Trophoblast cell (in vitro differentiated cells and primary cell): Measurements from ENCODE around the gene PDGFD.

Experiments
- DNase-seq, 2 donors: peaks; one replicate each; pipeline ENCODE4 v3.0.0-alpha.2; 2016
- H2AFZ ChIP-seq: 2 replicates; pipeline ENCODE4 v1.6.1; 2013; ENCODE audit warnings: low read length, moderate library complexity, mild to moderate bottlenecking; ENCODE audit not compliant: insufficient read depth, poor library complexity
- H2AK5ac ChIP-seq: 2 replicates; pipeline ENCODE4 v1.6.1; 2013; ENCODE audit warnings: mild to moderate bottlenecking, low read length
- H2BK120ac ChIP-seq: 2 replicates; pipeline ENCODE4 v1.6.1; 2013; ENCODE audit warnings: low read length, mild to moderate bottlenecking, moderate library complexity; ENCODE audit not compliant: insufficient read depth, poor library complexity
- H2BK12ac ChIP-seq: 2 replicates; pipeline ENCODE4 v1.6.1; 2013; ENCODE audit warnings: mild to moderate bottlenecking, low read length, moderate library complexity
- H2BK5ac ChIP-seq: 2 replicates; pipeline ENCODE4 v1.6.1; 2013; ENCODE audit warnings: low read length, low read depth, moderate library complexity, mild to moderate bottlenecking; ENCODE audit not compliant: poor library complexity
- H3K14ac ChIP-seq: 2 replicates; pipeline ENCODE4 v1.6.1; 2013; ENCODE audit warnings: mild to moderate bottlenecking, low read length
- H3K18ac ChIP-seq: 2 replicates; pipeline ENCODE4 v1.6.1; 2013; ENCODE audit warnings: mild to moderate bottlenecking, low read length
- H3K23ac ChIP-seq: 2 replicates; pipeline ENCODE4 v1.6.1; 2013; ENCODE audit warnings: low read length
- H3K27ac ChIP-seq: 2 replicates; pipeline ENCODE4 v1.5.1; 2013; ENCODE audit warnings: low read depth, mild to moderate bottlenecking, inconsistent platforms, low read length, moderate library complexity
- H3K27me3 ChIP-seq: 2 replicates; pipeline ENCODE4 v1.6.1; 2013; ENCODE audit warnings: inconsistent platforms, mild to moderate bottlenecking, low read length, moderate library complexity; ENCODE audit not compliant: insufficient read depth
- H3K36me3 ChIP-seq, 2 experiments: 1 replicate in 1 of 2; 2 replicates in 1 of 2; pipeline ENCODE4 v1.6.1; 2013; ENCODE audit warnings: low read length in 2 of 2, mild to moderate bottlenecking in 2 of 2, moderate library complexity in 1 of 2; ENCODE audit not compliant: insufficient read depth in 2 of 2, control insufficient read depth in 1 of 2
- H3K4ac ChIP-seq: 2 replicates; pipeline ENCODE4 v1.6.1; 2013; ENCODE audit warnings: low read depth, mild to moderate bottlenecking, low read length, moderate library complexity
- H3K4me1 ChIP-seq, 2 experiments: 1 replicate in 1 of 2; 2 replicates in 1 of 2; pipeline ENCODE4 v1.6.1; 2013; ENCODE audit warnings: low read length in 2 of 2, mild to moderate bottlenecking in 2 of 2, moderate library complexity in 1 of 2; ENCODE audit not compliant: insufficient read depth in 2 of 2, control insufficient read depth in 1 of 2
- H3K4me2 ChIP-seq: 2 replicates; pipeline ENCODE4 v1.6.1; 2013; ENCODE audit warnings: inconsistent platforms, mild to moderate bottlenecking, low read length, moderate library complexity
- H3K4me3 ChIP-seq: 2 replicates; pipeline ENCODE4 v1.5.1; 2013; ENCODE audit warnings: mild to moderate bottlenecking, low read depth, low read length, inconsistent platforms
- H3K79me1 ChIP-seq: one replicate; pipeline ENCODE4 v1.6.1; 2013; ENCODE audit warnings: low read length
- H3K79me2 ChIP-seq: 2 replicates; pipeline ENCODE4 v1.6.1; 2013; ENCODE audit warnings: low read length, mild to moderate bottlenecking; ENCODE audit not compliant: control insufficient read depth, insufficient read depth, poor library complexity
- H3K9ac ChIP-seq: 2 replicates; pipeline ENCODE4 v1.6.1; 2013; ENCODE audit warnings: mild to moderate bottlenecking, low read length
- H3K9me3 ChIP-seq: 2 replicates; pipeline ENCODE4 v1.6.1; 2013; ENCODE audit warnings: low read depth, mild to moderate bottlenecking, control low read depth, inconsistent platforms, low read length; ENCODE audit not compliant: insufficient read depth
- H4K12ac ChIP-seq: 2 replicates; pipeline ENCODE4 v1.6.1; 2013; ENCODE audit warnings: low read depth, mild to moderate bottlenecking, low read length, moderate library complexity
- H4K8ac ChIP-seq: 2 replicates; pipeline ENCODE4 v1.6.1; 2013; ENCODE audit warnings: low read depth, mild to moderate bottlenecking, low read length, moderate library complexity
- H4K91ac ChIP-seq: one replicate; pipeline ENCODE4 v1.6.1; 2013; ENCODE audit warnings: low read depth, mild to moderate bottlenecking, low read length, moderate library complexity
- WGBS: extraction: QIAGEN DNeasy Blood & Tissue Kit; methylation state at CpG from one replicate; pipeline ENCODE4 v1.1.7; 2013; ENCODE audit warnings: missing lambda C conversion rate; ENCODE audit not compliant: insufficient read length, insufficient coverage; ENCODE audit errors: extremely low coverage; 5-methylcytosine and 5-hydroxymethylcytosine counted together

The PDGFD gene

DNA sequence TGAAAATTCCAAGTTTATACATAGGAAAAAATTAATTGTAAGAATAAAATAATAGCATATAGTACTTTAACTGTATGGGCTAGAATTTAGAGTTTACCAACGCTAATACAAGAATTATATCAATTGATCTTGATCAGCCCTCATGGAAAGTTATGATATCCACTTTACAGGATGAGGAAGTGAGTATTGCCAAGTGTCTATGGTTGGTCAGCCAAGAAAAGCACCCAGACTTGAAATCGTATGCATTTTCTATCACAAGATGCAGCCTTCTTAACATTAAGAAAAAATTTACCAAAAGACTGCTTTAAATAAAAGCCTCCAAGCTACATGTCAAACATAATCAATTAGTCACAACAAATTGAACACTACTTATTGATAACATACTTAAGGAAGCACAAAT lies 74.5 kb downstream of the PDGFD start:
- Histone ChIP-seq H3K4me3 (no peak overlapping the region), H3K27me3 (no peaks in the 10 kb centered on the region), H4K8ac (no peak overlapping the region), H2BK120ac (no peak overlapping the region), H2AFZ (no peak overlapping the region), H4K91ac (no peak overlapping the region), H4K12ac (no peak overlapping the region), H3K23ac (no peak overlapping the region), H3K18ac (no peak overlapping the region), H3K4me1 (no peaks in the 10 kb centered on the region), H3K27ac (no peak overlapping the region), H2BK12ac (no peak overlapping the region), H3K4ac (no peak overlapping the region), H3K4me2 (no peak overlapping the region), H2AK5ac (no peak overlapping the region), H3K9ac (no peak overlapping the region), H3K79me2 (no peaks in the 10 kb centered on the region), H3K14ac (no peak overlapping the region), H3K9me3 (no peaks in the 10 kb centered on the region), H3K36me3 (no peaks in the 10 kb centered on the region), H2BK5ac (no peak overlapping the region), H3K79me1 (no peaks in the 10 kb centered on the region)
- WGBS, result no CpG with 5 or more reads among the region's 2 CpGs
- DNase-seq, result no peak

DNA sequence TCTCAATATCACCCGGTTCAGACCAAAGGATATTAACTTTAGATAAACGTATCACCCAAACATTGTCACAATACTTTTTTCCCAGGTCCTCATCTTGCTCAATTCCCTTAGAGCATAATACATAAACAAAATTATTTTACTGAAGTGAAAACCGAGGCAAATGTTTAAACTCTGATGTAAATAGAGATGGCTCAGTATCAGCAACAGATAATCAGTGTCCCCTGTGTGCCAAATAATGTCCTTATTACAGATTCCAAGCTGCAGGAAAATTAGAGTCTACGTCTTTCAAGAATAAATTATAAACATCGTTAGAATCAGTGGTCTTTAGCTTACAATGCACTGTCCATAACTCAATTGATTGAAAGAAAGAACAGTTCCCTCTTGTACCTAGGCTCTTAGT lies 77.3 kb downstream of the PDGFD start:
- no peak overlapping the region for H2AK5ac ChIP-seq
- no peak overlapping the region for H4K91ac ChIP-seq
- H3K14ac ChIP-seq, result no peak overlapping the region
- H3K27me3 ChIP-seq, result no peaks in the 10 kb centered on the region
- H3K36me3 ChIP-seq, result no peaks in the 10 kb centered on the region
- H3K4me2 ChIP-seq, result no peak overlapping the region
- no peak overlapping the region for H2BK5ac ChIP-seq
- H3K18ac ChIP-seq, result no peak overlapping the region
- no peaks in the 10 kb centered on the region for H3K79me2 ChIP-seq
- H2BK120ac ChIP-seq, result no peak overlapping the region
- H3K27ac ChIP-seq, result no peak overlapping the region
- no peak overlapping the region for H3K9ac ChIP-seq
- H3K4me3 ChIP-seq, result no peak overlapping the region
- H3K23ac ChIP-seq, result no peak overlapping the region
- H2BK12ac ChIP-seq, result no peak overlapping the region
- no peaks in the 10 kb centered on the region for H3K9me3 ChIP-seq
- H3K4me1 ChIP-seq, result no peaks in the 10 kb centered on the region
- H3K79me1 ChIP-seq, result no peaks in the 10 kb centered on the region
- no peak overlapping the region for H2AFZ ChIP-seq
- WGBS, result no CpG with 5 or more reads among the region's 5 CpGs
- no peak overlapping the region for H4K8ac ChIP-seq
- no peak for DNase-seq
- H4K12ac ChIP-seq, result no peak overlapping the region
- H3K4ac ChIP-seq, result no peak overlapping the region

GRCh38 chr11:104078995-104079394 lies 85.0 kb downstream of the PDGFD start:
- H3K4me1 ChIP-seq, result no peaks in the 10 kb centered on the region
- no peak overlapping the region for H3K4me3 ChIP-seq
- no peak overlapping the region for H2BK5ac ChIP-seq

DNA sequence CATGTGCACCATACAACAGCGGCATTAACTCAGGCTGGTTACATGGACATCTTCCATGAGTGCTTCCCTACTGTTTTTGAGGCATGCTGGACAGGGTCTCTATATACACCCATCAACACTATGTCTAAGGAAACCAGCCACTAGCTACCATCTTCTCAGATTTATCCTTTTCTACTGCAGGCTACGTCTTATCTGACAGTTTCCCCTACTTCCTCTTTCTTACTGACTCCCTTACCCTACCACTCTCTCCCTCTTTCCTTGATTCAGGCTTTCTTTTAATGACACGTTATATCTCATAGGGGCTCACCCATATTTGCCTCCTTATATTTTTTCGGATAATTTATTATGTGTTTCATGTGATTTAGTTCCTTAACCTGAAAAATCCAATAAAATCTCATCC lies 85.7 kb downstream of the PDGFD start:
- Histone ChIP-seq H2BK12ac (no peak overlapping the region), H3K4me2 (no peak overlapping the region), H3K4me1 (no peaks in the 10 kb centered on the region), H4K12ac (no peak overlapping the region), H3K23ac (no peak overlapping the region), H2AFZ (no peak overlapping the region), H4K8ac (no peak overlapping the region), H3K27me3 (no peaks in the 10 kb centered on the region), H3K9me3 (no peaks in the 10 kb centered on the region), H3K79me1 (no peaks in the 10 kb centered on the region), H3K79me2 (no peaks in the 10 kb centered on the region), H4K91ac (no peak overlapping the region), H3K14ac (no peak overlapping the region), H2BK5ac (no peak overlapping the region), H2BK120ac (no peak overlapping the region), H3K4me3 (no peak overlapping the region), H2AK5ac (no peak overlapping the region), H3K18ac (no peak overlapping the region), H3K9ac (no peak overlapping the region), H3K4ac (no peak overlapping the region), H3K36me3 (no peaks in the 10 kb centered on the region), H3K27ac (no peak overlapping the region)
- no CpG with 5 or more reads among the region's 4 CpGs for WGBS
- DNase-seq, result no peak

More at GRCh38 chr11:104078995-104079394, 85.0 kb downstream of the PDGFD start:
- H2BK12ac ChIP-seq, result no peak overlapping the region
- H3K4ac ChIP-seq, result no peak overlapping the region
- H3K4me2 ChIP-seq, result no peak overlapping the region
- H2BK120ac ChIP-seq, result no peak overlapping the region
- H3K27me3 ChIP-seq, result no peaks in the 10 kb centered on the region
- no peak overlapping the region for H3K9ac ChIP-seq
- no peak overlapping the region for H2AFZ ChIP-seq
- H4K91ac ChIP-seq, result no peak overlapping the region
- no peak overlapping the region for H3K27ac ChIP-seq
- H2AK5ac ChIP-seq, result no peak overlapping the region
- no peak overlapping the region for H3K23ac ChIP-seq
- no peaks in the 10 kb centered on the region for H3K9me3 ChIP-seq
- no peaks in the 10 kb centered on the region for H3K36me3 ChIP-seq
- H4K8ac ChIP-seq, result no peak overlapping the region
- no peak for DNase-seq
- H3K18ac ChIP-seq, result no peak overlapping the region
- H3K79me1 ChIP-seq, result no peaks in the 10 kb centered on the region
- no peak overlapping the region for H3K14ac ChIP-seq
- no peaks in the 10 kb centered on the region for H3K79me2 ChIP-seq
- H4K12ac ChIP-seq, result no peak overlapping the region
